Measurements from ENCODE around the gene PKD1L1.

GRCh38 chr7:47827871-47828270 lies 120.4 kb downstream of the PKD1L1 start:
- TF ChIP-seq CTCF (IDR thresholded peaks at IDR 0.05) (no peak), POLR2A (IDR thresholded peaks at IDR 0.05) (no peak)
